Keratinocyte (primary cell): ENCODE results near the gene RAB44.

Experiments used
- CTCF ChIP-seq, 3 experiments: IDR thresholded peaks in 1 of 3; conservative IDR thresholded peaks in 1 of 3; optimal IDR thresholded peaks in 1 of 3; 2 replicates in 2 of 3; 3 replicates in 1 of 3; pipeline versions ENCODE3 to v1.5.1; 2011; ENCODE audit warnings: low read length in 3 of 3, mild to moderate bottlenecking in 3 of 3, moderate library complexity in 2 of 3, control low read depth in 1 of 3, inconsistent platforms in 1 of 3; ENCODE audit not compliant: insufficient read depth in 2 of 3; ENCODE audit errors: extremely low read depth in 1 of 3
- EZH2 ChIP-seq: IDR thresholded peaks from one replicate; pipeline ENCODE4 v1.6.1; 2012; ENCODE audit warnings: inconsistent platforms, mild to moderate bottlenecking, low read length, moderate library complexity

GRCh38 chr6:36728289-36729160 is 30.9 kb downstream of the RAB44 start:
- TF ChIP-seq CTCF (optimal IDR thresholded peaks at IDR 0.05 in 1 of 3, IDR thresholded peaks at IDR 0.05 in 1 of 3, conservative IDR thresholded peaks at IDR 0.05 in 1 of 3; ENCODE audit: extremely low read depth in 1 of 3, insufficient read depth in 2 of 3, low read length in 3 of 3), result no peak
- TF ChIP-seq EZH2, result no peak
